GM18526 (cell line): Measurements from ENCODE around the gene FKBP9.

Experiments
- POLR2A ChIP-seq: IDR thresholded peaks from 3 replicates; pipeline ENCODE4 v1.6.1; 2011; ENCODE audit not compliant: insufficient read length; ENCODE audit errors: extremely low read depth

FKBP9 gene

GRCh38 chr7:32957326-32958045 is at the start of gene FKBP9:
FKBP9 (plus strand) TSS chr7:32957440; CDS start chr7:32957574, 134 bp downstream.
- TF ChIP-seq POLR2A = peak; percentile 19

GRCh38 chr7:32910195-32910594 is 47.0 kb upstream of the FKBP9 start:
- no peak for TF ChIP-seq POLR2A

GRCh38 chr7:32914184-32914583 is 43.1 kb upstream of the FKBP9 start:
- TF ChIP-seq POLR2A = no peak

GRCh38 chr7:32915041-32915536 is 42.2 kb upstream of the FKBP9 start:
- TF ChIP-seq POLR2A = no peak

- TF ChIP-seq POLR2A = no peak
These were observed 41.2 kb upstream of the FKBP9 start for GRCh38 chr7:32916006-32916405.

GRCh38 chr7:32921896-32922295 is 35.3 kb upstream of the FKBP9 start:
- TF ChIP-seq POLR2A = no peak

GRCh38 chr7:32928785-32929298 is 28.4 kb upstream of the FKBP9 start:
- TF ChIP-seq POLR2A = no peak

- TF ChIP-seq POLR2A = no peak
These were observed 27.7 kb upstream of the FKBP9 start for GRCh38 chr7:32929430-32930143.

- TF ChIP-seq POLR2A = no peak
These were observed 26.9 kb upstream of the FKBP9 start for GRCh38 chr7:32930378-32930777.

- no peak for TF ChIP-seq POLR2A
These were observed 21.7 kb upstream of the FKBP9 start for GRCh38 chr7:32935558-32935957.

- TF ChIP-seq POLR2A = no peak
These were observed 20.6 kb upstream of the FKBP9 start for GRCh38 chr7:32936689-32937088.

- no peak for TF ChIP-seq POLR2A
These were observed 19.7 kb upstream of the FKBP9 start for GRCh38 chr7:32937344-32938174.

- no peak for TF ChIP-seq POLR2A
These were observed 16.1 kb upstream of the FKBP9 start for GRCh38 chr7:32941181-32941580.

- no peak for TF ChIP-seq POLR2A
These were observed 15.4 kb upstream of the FKBP9 start for GRCh38 chr7:32941681-32942414.
